Body of pancreas (tissue), 4 donors: ENCODE results near the gene TOGARAM2. TPM values are rescaled to one million over a fixed set of nuclear protein-coding genes. Genes with fewer than 3 reads are reported as not detected.
A peak's percentile ranks its signal among the peaks of the same experiment; 100 is the strongest.

Experiments
- ATAC-seq: fragments of 150-250 bp; one replicate; pipeline ENCODE4 v1.9.1; 2016
- DNase-seq, 4 donors: peaks; one replicate each; pipeline ENCODE4 v3.0.0-alpha.2; 2019
- H3K27ac ChIP-seq, 4 donors: fragments of 200-600 bp; sonication (generic); 1 replicate in 3 of 4; 2 replicates in 1 of 4; pipeline versions ENCODE4 v1.5.1 to v1.6.1; 2016 to 2019; ENCODE audit warnings: mild to moderate bottlenecking in 1 of 4, mixed read lengths in 1 of 4, moderate library complexity in 1 of 4
- H3K27me3 ChIP-seq, 2 donors: fragments of 200-600 bp; sonication (generic); one replicate each; pipeline ENCODE4 v1.6.0; 2016; ENCODE audit warnings: mild to moderate bottlenecking in 1 of 2
- H3K36me3 ChIP-seq, 2 donors: fragments of 200-600 bp; sonication (generic); replicated peaks in 1 of 2; 2 replicates each; pipeline ENCODE4 v1.5.1; 2016; ENCODE audit warnings: low read depth in 2 of 2; ENCODE audit not compliant: insufficient read depth in 1 of 2
- H3K4me1 ChIP-seq: fragments of 200-600 bp; sonication (generic); one replicate; pipeline ENCODE4 v1.6.0; 2016
- H3K4me3 ChIP-seq, 2 donors: fragments of 200-600 bp; sonication (generic); 1 replicate in 1 of 2; 2 replicates in 1 of 2; pipeline ENCODE4 v1.5.1; 2016 to 2019
- H3K9me3 ChIP-seq, 3 donors: fragments of 200-600 bp; sonication (generic); 1 replicate in 2 of 3; 2 replicates in 1 of 3; pipeline ENCODE4 v1.5.1; 2016
- CTCF ChIP-seq, 7 experiments: fragments of 450-650 bp in 4 of 7; fragments of 200-600 bp in 3 of 7; sonication (generic) in 3 of 7; IDR thresholded peaks; one replicate each; pipeline ENCODE4 v1.5.1; 2016 to 2019; ENCODE audit warnings: antibody characterized with exemption in 7 of 7
- POLR2A ChIP-seq, 3 donors: fragments of 450-650 bp; IDR thresholded peaks; one replicate each; pipeline ENCODE4 v1.6.1; 2016; ENCODE audit warnings: antibody characterized with exemption in 3 of 3, mild to moderate bottlenecking in 2 of 3
- WGBS, 2 donors: methylation state at CpG; one replicate each; pipeline ENCODE4 v1.1.5; 2017; 5-methylcytosine and 5-hydroxymethylcytosine counted together
- intact Hi-C: fragments of 100-400 bp; cut with DNase I; formaldehyde crosslinking; loops from one replicate; pipeline ENCODE4 v1.15.1; 2023
- total RNA-seq, 2 donors: library from RNA; depleted of rRNA; stranded (reverse); fragments of >200 nt; gene quantifications; one replicate each; pipeline ENCODE4 v1.1.0, GENCODE V29; 2016

The TOGARAM2 gene
- total RNA-seq, 2 donors from 2014 or later: 0.26 TPM; not detected in 1

- 58 to 61% methylated on average over 13 of the region's 13 CpGs for WGBS, 2 donors
- H3K4me1 ChIP-seq: peaks cover 4% of the 10 kb centered on the region
- TF ChIP-seq CTCF (IDR thresholded peaks at IDR 0.05) (no peak), POLR2A (IDR thresholded peaks at IDR 0.05) (no peak)
- DNase-seq: peak in 2 of 4 donors; percentile 9 to 46
- H3K36me3 ChIP-seq: peaks cover 0 to 5% of the 10 kb centered on the region in 2 donors
- no peaks in the 10 kb centered on the region for H3K27me3 ChIP-seq
- H3K27ac ChIP-seq: peak overlapping the region in 1 of 4 donors; percentile 58
- H3K4me3 ChIP-seq: no peak overlapping the region
- peak; percentile 41 for ATAC-seq
- no peaks in the 10 kb centered on the region for H3K9me3 ChIP-seq
- intact Hi-C loops: no loop called here
Measured at GRCh38 chr2:28951910-28952835, 28.9 kb upstream of the TOGARAM2 start.

GRCh38 chr2:28952836-28953211, 28.3 kb upstream of the TOGARAM2 start:
- H3K4me1 ChIP-seq: peaks cover 4% of the 10 kb centered on the region
- H3K36me3 ChIP-seq: peaks cover 0 to 5% of the 10 kb centered on the region in 2 donors
- H3K27ac ChIP-seq: peak overlapping the region in 1 of 4 donors; percentile 58
- ATAC-seq (no peak), DNase-seq (no peak)
- WGBS, 2 donors: 39 to 41% methylated on average over 6 of the region's 6 CpGs
- no peak overlapping the region for H3K4me3 ChIP-seq
- no peaks in the 10 kb centered on the region for H3K27me3 ChIP-seq
- TF ChIP-seq CTCF (IDR thresholded peaks at IDR 0.05): no peak
- no peak for TF ChIP-seq POLR2A (IDR thresholded peaks at IDR 0.05)
- no peaks in the 10 kb centered on the region for H3K9me3 ChIP-seq
- intact Hi-C loops: no loop called here

- intact Hi-C loops: loop anchor here (5.0 kb wide), 1 partner anchor 242 kb away; no protein-coding TSS in a partner anchor
- no peaks in the 10 kb centered on the region for H3K36me3 ChIP-seq
- no peak for DNase-seq
- H3K4me1 ChIP-seq: peaks cover 4% of the 10 kb centered on the region
- no peak overlapping the region for H3K27ac ChIP-seq
- no peak overlapping the region for H3K4me3 ChIP-seq
- no peaks in the 10 kb centered on the region for H3K27me3 ChIP-seq
- 39 to 40% methylated on average over 5 of the region's 5 CpGs for WGBS, 2 donors
- no peaks in the 10 kb centered on the region for H3K9me3 ChIP-seq
- no peak for ATAC-seq
- TF ChIP-seq POLR2A (IDR thresholded peaks at IDR 0.05): no peak
- no peak for TF ChIP-seq CTCF (IDR thresholded peaks at IDR 0.05)
Measured at GRCh38 chr2:28955467-28955866, 25.6 kb upstream of the TOGARAM2 start.

GRCh38 chr2:28956415-28956826, 24.7 kb upstream of the TOGARAM2 start:
- ATAC-seq (peak; percentile 41), DNase-seq (peak in 3 of 4 donors; percentile 21 to 39 (median 25))
- intact Hi-C loops: loop anchor here (5.0 kb wide), 1 partner anchor 241 kb away; no protein-coding TSS in a partner anchor
- TF ChIP-seq CTCF (IDR thresholded peaks at IDR 0.05) (peak in 3 of 7 experiments; percentile 10 to 22 (median 11)), POLR2A (IDR thresholded peaks at IDR 0.05) (no peak)
- peaks cover 4% of the 10 kb centered on the region for H3K4me1 ChIP-seq
- H3K9me3 ChIP-seq: no peaks in the 10 kb centered on the region
- H3K27me3 ChIP-seq: no peaks in the 10 kb centered on the region
- no peak overlapping the region for H3K27ac ChIP-seq
- no peak overlapping the region for H3K4me3 ChIP-seq
- WGBS, 2 donors: 10 to 22% methylated on average over 11 of the region's 11 CpGs
- H3K36me3 ChIP-seq: no peaks in the 10 kb centered on the region
